Tibial nerve (tissue), 4 donors: ENCODE measurements around the gene UNC50.

Experiments
- EP300 ChIP-seq, 2 donors: sonication (generic); formaldehyde crosslinking; IDR thresholded peaks; one replicate each; pipeline ENCODE4 v1.6.1; 2017; ENCODE audit warnings: antibody characterized with exemption in 2 of 2, mild to moderate bottlenecking in 1 of 2
- POLR2A ChIP-seq, 2 donors: fragments of 450-650 bp; IDR thresholded peaks; one replicate each; pipeline ENCODE4 v1.6.1; 2017; ENCODE audit warnings: antibody characterized with exemption in 2 of 2, mild to moderate bottlenecking in 2 of 2, moderate library complexity in 2 of 2
- TF ChIP-seq, protein P1 (sequence below), 5 experiments: fragments of 200-600 bp in 3 of 5; fragments of 450-650 bp in 2 of 5; sonication (generic) in 3 of 5; IDR thresholded peaks; one replicate each; pipeline ENCODE4 v1.5.1; 2016 to 2019; ENCODE audit warnings: antibody characterized with exemption in 5 of 5, mild to moderate bottlenecking in 3 of 5, moderate library complexity in 2 of 5

DNA sequence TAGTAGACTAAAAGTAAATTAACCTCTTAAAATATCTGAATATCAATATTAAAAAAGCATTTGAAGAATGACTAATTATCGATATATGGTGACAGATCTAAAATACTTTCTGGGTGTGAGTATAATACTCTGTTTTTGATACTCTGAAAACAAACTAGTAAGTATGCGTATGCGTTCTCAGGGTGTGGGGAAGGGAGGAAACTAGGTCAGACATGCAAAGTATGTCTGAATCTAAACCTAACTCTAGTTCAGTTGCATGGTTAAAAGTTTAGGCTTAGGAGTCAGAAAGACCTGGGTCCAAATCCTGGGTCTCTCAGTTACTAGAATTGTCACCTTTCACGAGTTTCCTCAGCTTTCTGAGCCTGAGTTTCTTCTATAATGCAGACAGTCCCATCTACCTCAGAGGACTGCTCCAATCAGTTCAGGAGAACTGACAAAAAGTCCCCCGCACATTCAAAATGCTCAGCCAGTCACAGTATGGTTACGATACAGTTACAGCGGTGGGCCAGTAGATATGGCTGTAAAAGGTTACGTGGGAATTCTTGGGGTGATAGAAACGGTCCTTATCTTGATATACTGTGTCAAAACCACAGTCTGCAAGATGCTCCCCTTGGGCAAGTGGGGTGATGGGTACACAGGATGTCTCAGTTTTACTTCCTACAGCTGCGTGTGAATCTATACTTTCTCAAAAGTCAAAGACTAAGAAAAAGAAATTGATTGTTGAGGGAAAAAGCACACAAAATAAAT is 29.2 kb downstream of the UNC50 start:
- TF ChIP-seq, protein P1, sequence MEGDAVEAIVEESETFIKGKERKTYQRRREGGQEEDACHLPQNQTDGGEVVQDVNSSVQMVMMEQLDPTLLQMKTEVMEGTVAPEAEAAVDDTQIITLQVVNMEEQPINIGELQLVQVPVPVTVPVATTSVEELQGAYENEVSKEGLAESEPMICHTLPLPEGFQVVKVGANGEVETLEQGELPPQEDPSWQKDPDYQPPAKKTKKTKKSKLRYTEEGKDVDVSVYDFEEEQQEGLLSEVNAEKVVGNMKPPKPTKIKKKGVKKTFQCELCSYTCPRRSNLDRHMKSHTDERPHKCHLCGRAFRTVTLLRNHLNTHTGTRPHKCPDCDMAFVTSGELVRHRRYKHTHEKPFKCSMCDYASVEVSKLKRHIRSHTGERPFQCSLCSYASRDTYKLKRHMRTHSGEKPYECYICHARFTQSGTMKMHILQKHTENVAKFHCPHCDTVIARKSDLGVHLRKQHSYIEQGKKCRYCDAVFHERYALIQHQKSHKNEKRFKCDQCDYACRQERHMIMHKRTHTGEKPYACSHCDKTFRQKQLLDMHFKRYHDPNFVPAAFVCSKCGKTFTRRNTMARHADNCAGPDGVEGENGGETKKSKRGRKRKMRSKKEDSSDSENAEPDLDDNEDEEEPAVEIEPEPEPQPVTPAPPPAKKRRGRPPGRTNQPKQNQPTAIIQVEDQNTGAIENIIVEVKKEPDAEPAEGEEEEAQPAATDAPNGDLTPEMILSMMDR (IDR thresholded peaks at IDR 0.05), result no peak
- TF ChIP-seq EP300 (IDR thresholded peaks at IDR 0.05) (no peak), POLR2A (IDR thresholded peaks at IDR 0.05) (no peak)
